ENCODE measurements around the gene WNT7A. TPM values are rescaled to one million over a fixed set of nuclear protein-coding genes. Genes with fewer than 3 reads are reported as not detected.

The WNT7A gene
- total and polyA plus RNA-seq, 2 experiments from 2014 or later: not detected

DNA sequence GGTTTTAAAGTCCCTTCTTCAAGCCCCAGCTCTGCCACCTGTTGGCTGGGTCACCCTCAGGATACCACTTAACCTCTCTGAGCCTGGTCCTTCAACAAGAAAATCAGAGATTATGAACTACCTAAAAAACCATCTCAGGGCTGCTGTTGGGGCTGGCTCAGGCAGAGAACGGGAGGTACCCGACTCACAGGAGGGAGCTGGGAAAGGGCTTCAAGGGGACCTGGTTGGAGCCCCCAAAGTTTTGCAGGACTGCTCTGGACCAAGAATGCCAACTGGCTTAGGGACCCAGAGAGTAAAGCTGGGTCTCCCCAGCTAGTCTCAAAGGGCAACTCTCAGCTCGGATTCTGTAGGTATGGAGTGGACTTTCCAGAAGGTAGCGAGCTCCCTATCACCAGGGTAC, 41.5 kb downstream of the WNT7A start:
- no peaks in the 10 kb centered on the region for H3K9me2 ChIP-seq (ENCODE audit: insufficient read depth)
- H3F3A ChIP-seq (ENCODE audit: insufficient read depth): no peaks in the 10 kb centered on the region
- no peak overlapping the region for H3K4me3 ChIP-seq
- no peak overlapping the region for H3K27ac ChIP-seq
- H3K36me3 ChIP-seq (ENCODE audit: low read depth): no peaks in the 10 kb centered on the region
- no peak overlapping the region for H3K9ac ChIP-seq
- H3K27me3 ChIP-seq (replicated peaks; ENCODE audit: insufficient read depth): no peaks in the 10 kb centered on the region
- TF ChIP-seq EZH2 (IDR thresholded peaks at IDR 0.05; ENCODE audit: insufficient read depth, poor library complexity, severe bottlenecking) (no peak), EZH2phosphoT487 (IDR thresholded peaks at IDR 0.05; ENCODE audit: insufficient read depth, low read depth) (no peak)
- no peak overlapping the region for H2AFZ ChIP-seq
- H3K4me2 ChIP-seq (ENCODE audit: unreplicated experiment): no peak overlapping the region
- H3K79me2 ChIP-seq (ENCODE audit: insufficient read depth): no peaks in the 10 kb centered on the region
- no peaks in the 10 kb centered on the region for H4K20me1 ChIP-seq (ENCODE audit: insufficient read depth)
- H3K4me1 ChIP-seq (ENCODE audit: insufficient read depth): no peaks in the 10 kb centered on the region
- WGBS, 2 experiments (ENCODE audit: low coverage in 1 of 2, low lambda C conversion rate in 2 of 2, missing lambda C conversion rate in 2 of 2): 14 to 16% methylated on average over 4 of the region's 4 CpGs
- DNase-seq: no peak
- in situ Hi-C loops (cut with MboI): no loop called here
- no peaks in the 10 kb centered on the region for H3K9me3 ChIP-seq (ENCODE audit: low read depth)

DNA sequence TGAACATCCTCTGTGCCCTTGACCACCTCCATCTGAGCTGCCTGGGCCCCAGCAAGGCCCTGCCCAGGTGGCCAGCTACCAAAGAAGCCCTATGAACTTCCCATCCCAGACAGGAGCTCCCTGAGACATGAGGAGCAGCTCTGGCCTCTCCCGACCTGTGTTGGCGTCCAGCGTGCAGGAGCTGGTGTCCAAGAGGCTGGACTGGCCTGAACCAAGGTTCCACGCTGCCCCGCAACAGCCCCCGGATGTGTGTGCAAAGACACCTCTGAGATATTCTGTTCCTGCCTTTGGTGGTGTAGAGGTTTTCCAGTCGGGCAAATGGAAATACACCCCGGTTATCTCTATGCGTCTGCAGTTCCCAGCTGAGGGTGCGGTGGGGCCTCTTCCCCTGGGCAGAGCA, 42.1 kb downstream of the WNT7A start:
- no peak overlapping the region for H2AFZ ChIP-seq
- no peaks in the 10 kb centered on the region for H3K79me2 ChIP-seq (ENCODE audit: insufficient read depth)
- TF ChIP-seq EZH2phosphoT487 (IDR thresholded peaks at IDR 0.05; ENCODE audit: insufficient read depth, low read depth) (no peak), EZH2 (IDR thresholded peaks at IDR 0.05; ENCODE audit: insufficient read depth, poor library complexity, severe bottlenecking) (no peak)
- H3K9ac ChIP-seq: no peak overlapping the region
- no peaks in the 10 kb centered on the region for H3K9me2 ChIP-seq (ENCODE audit: insufficient read depth)
- no peak overlapping the region for H3K4me3 ChIP-seq
- H3F3A ChIP-seq (ENCODE audit: insufficient read depth): no peaks in the 10 kb centered on the region
- no peak for DNase-seq
- no peak overlapping the region for H3K27ac ChIP-seq
- no peaks in the 10 kb centered on the region for H3K4me1 ChIP-seq (ENCODE audit: insufficient read depth)
- H3K4me2 ChIP-seq (ENCODE audit: unreplicated experiment): no peak overlapping the region
- no peaks in the 10 kb centered on the region for H3K36me3 ChIP-seq (ENCODE audit: low read depth)
- WGBS, 2 experiments (ENCODE audit: low coverage in 1 of 2, low lambda C conversion rate in 2 of 2, missing lambda C conversion rate in 2 of 2): 52 to 70% methylated on average over 10 of the region's 10 CpGs
- no peaks in the 10 kb centered on the region for H3K9me3 ChIP-seq (ENCODE audit: low read depth)
- no peaks in the 10 kb centered on the region for H3K27me3 ChIP-seq (replicated peaks; ENCODE audit: insufficient read depth)
- H4K20me1 ChIP-seq (ENCODE audit: insufficient read depth): no peaks in the 10 kb centered on the region
- in situ Hi-C loops (cut with MboI): no loop called here

DNA sequence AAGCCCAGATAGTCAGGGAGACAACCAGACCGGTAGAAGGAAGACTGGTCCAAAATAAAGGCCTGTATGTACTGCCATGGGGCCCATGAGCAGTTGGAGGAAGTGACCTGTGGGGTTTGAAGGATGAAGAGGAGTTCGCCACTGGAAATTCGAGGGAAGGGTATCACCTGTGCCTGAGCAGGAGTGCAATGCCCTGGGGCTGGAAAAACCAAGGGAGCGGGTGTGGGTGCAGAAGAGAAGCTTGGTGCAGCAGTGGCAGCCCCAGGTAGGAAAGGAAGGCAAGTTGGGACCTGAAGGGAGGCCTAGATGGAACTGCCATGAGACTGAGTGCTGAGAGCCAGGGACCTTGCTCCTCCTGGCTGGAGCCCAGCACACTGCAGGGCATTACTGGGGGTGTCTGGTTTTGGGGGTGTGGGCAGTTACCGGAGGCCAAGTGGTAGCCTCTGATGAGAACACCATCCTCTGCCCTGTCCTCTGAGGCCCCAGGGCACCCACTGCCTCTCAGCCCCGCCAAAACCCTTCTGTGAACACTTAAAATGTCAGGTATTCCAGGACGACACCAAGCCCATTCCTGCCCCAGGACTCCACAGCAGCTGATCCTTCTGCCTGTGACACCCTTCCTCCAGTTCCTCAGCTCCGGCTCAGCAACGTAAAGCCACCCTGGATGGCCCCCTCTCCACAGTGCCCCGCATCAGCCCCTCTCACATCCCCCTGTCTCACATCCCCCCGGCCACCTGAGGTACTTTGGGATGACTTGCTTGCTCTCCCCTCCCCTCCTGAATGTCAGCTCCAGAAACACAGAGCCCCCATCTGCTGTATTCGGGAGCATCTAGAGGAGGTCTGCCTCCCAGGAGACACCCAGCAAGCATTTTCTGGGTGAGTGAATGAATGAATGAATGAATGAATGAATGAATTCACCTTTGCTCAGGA, 42.9 kb downstream of the WNT7A start:
- TF ChIP-seq EZH2phosphoT487 (IDR thresholded peaks at IDR 0.05; ENCODE audit: insufficient read depth, low read depth): no peak
- no peak for TF ChIP-seq EZH2 (IDR thresholded peaks at IDR 0.05; ENCODE audit: insufficient read depth, poor library complexity, severe bottlenecking)
- Histone ChIP-seq H3K4me2 (ENCODE audit: unreplicated experiment) (no peak overlapping the region), H3K27ac (no peak overlapping the region), H2AFZ (no peak overlapping the region), H3K9me3 (ENCODE audit: low read depth) (no peaks in the 10 kb centered on the region), H3K4me3 (no peak overlapping the region), H3K27me3 (replicated peaks; ENCODE audit: insufficient read depth) (no peaks in the 10 kb centered on the region), H3K9ac (no peak overlapping the region), H3K9me2 (ENCODE audit: insufficient read depth) (no peaks in the 10 kb centered on the region), H3F3A (ENCODE audit: insufficient read depth) (no peaks in the 10 kb centered on the region), H3K79me2 (ENCODE audit: insufficient read depth) (no peaks in the 10 kb centered on the region), H4K20me1 (ENCODE audit: insufficient read depth) (no peaks in the 10 kb centered on the region), H3K4me1 (ENCODE audit: insufficient read depth) (no peaks in the 10 kb centered on the region), H3K36me3 (ENCODE audit: low read depth) (no peaks in the 10 kb centered on the region)
- 38 to 40% methylated on average over 11 to 12 of the region's 12 CpGs for WGBS, 2 experiments (ENCODE audit: low coverage in 1 of 2, low lambda C conversion rate in 2 of 2, missing lambda C conversion rate in 2 of 2)
- in situ Hi-C loops (cut with MboI): no loop called here
- no peak for DNase-seq

DNA sequence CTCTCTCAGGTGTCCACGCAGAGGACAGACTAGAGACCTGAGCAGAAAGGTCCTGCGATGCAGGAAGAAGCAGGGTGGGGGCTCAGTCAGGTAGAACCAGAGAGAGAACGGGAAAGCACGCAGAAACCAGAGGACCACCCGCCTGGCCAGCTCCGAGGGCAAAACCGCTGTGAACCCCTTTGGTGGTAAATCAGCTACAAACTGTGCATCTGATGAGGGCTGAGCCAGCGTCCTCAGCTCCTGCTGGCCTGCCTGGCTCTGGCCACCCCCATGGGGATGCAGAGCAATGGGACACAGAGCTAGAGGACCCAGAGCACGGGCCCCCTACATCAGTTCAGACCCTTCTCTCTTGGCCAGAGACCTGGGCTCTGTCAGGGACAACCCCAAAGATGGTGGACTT, 44.6 kb downstream of the WNT7A start:
- Histone ChIP-seq H3K4me2 (ENCODE audit: unreplicated experiment) (no peak overlapping the region), H3K4me3 (no peak overlapping the region), H3K27me3 (replicated peaks; ENCODE audit: insufficient read depth) (no peaks in the 10 kb centered on the region), H3K9me3 (ENCODE audit: low read depth) (no peaks in the 10 kb centered on the region), H3K9ac (no peak overlapping the region), H3K27ac (no peak overlapping the region), H3K79me2 (ENCODE audit: insufficient read depth) (no peaks in the 10 kb centered on the region), H4K20me1 (ENCODE audit: insufficient read depth) (no peaks in the 10 kb centered on the region), H3K4me1 (ENCODE audit: insufficient read depth) (no peaks in the 10 kb centered on the region), H2AFZ (no peak overlapping the region), H3K36me3 (ENCODE audit: low read depth) (no peaks in the 10 kb centered on the region), H3K9me2 (ENCODE audit: insufficient read depth) (no peaks in the 10 kb centered on the region), H3F3A (ENCODE audit: insufficient read depth) (no peaks in the 10 kb centered on the region)
- TF ChIP-seq EZH2 (IDR thresholded peaks at IDR 0.05; ENCODE audit: insufficient read depth, poor library complexity, severe bottlenecking) (no peak), EZH2phosphoT487 (IDR thresholded peaks at IDR 0.05; ENCODE audit: insufficient read depth, low read depth) (no peak)
- WGBS, 2 experiments (ENCODE audit: low coverage in 1 of 2, low lambda C conversion rate in 2 of 2, missing lambda C conversion rate in 2 of 2): 20 to 25% methylated on average over 9 of the region's 9 CpGs
- in situ Hi-C loops (cut with MboI): no loop called here
- DNase-seq: no peak
